ENCODE data around the gene MYO5C.

Gene MYO5C

GRCh38 chr15:52143873-52144272 is 151.7 kb downstream of the MYO5C start:
- no peaks in the 10 kb centered on the region for H3K9me3 Mint-ChIP-seq
- no peaks in the 10 kb centered on the region for H3K4me1 Mint-ChIP-seq
- H3K36me3 Mint-ChIP-seq (ENCODE audit: low read depth), result peaks cover 8% of the 10 kb centered on the region
- TF ChIP-seq, protein P1, sequence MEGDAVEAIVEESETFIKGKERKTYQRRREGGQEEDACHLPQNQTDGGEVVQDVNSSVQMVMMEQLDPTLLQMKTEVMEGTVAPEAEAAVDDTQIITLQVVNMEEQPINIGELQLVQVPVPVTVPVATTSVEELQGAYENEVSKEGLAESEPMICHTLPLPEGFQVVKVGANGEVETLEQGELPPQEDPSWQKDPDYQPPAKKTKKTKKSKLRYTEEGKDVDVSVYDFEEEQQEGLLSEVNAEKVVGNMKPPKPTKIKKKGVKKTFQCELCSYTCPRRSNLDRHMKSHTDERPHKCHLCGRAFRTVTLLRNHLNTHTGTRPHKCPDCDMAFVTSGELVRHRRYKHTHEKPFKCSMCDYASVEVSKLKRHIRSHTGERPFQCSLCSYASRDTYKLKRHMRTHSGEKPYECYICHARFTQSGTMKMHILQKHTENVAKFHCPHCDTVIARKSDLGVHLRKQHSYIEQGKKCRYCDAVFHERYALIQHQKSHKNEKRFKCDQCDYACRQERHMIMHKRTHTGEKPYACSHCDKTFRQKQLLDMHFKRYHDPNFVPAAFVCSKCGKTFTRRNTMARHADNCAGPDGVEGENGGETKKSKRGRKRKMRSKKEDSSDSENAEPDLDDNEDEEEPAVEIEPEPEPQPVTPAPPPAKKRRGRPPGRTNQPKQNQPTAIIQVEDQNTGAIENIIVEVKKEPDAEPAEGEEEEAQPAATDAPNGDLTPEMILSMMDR (IDR thresholded peaks at IDR 0.05; ENCODE audit: unreplicated experiment in 3 of 3), result no peak
- no peaks in the 10 kb centered on the region for H3K27me3 Mint-ChIP-seq (ENCODE audit: low read depth)
- H3K4me3 Mint-ChIP-seq, result no peak overlapping the region
- H3K27ac Mint-ChIP-seq, result no peak overlapping the region

All from nephron (organoid).